A549 (cell line): ENCODE data around the gene RIPPLY3. TPM values are rescaled to one million over a fixed set of nuclear protein-coding genes. Genes with fewer than 3 reads are reported as not detected.

Source experiments
- ATAC-seq, 2 experiments: fragments of 200-7000 bp in 1 of 2; fragments of >200 bp in 1 of 2; cut with Nextera tagmentation in 1 of 2; cut with Tn5 transposase in 1 of 2; 3 replicates each; pipeline versions ENCODE4 v1.8.0 to v1.9.1; 2018 to 2020; ENCODE audit warnings: mild to moderate bottlenecking in 1 of 2, moderate library complexity in 1 of 2
- CTCF ChIA-PET: fragments of 300-600 bp; sonication (Branson Sonifier 250); formaldehyde crosslinking; extraction: SDS; loops from one replicate; lab custom pipeline; 2021; ENCODE audit warnings: antibody characterized with exemption, inconsistent platforms; lab: Yijun Ruan, JAX
- POLR2A ChIA-PET: fragments of 350-600 bp; formaldehyde crosslinking; extraction: SDS; loops from one replicate; lab custom pipeline; 2021; ENCODE audit warnings: antibody characterized with exemption, inconsistent platforms; lab: Yijun Ruan, JAX
- DNase-seq, 2 experiments: peaks; one replicate each; pipeline versions ENCODE4 v3.0.0 to v3.0.0-alpha.2; 2011 to 2016; ENCODE audit warnings: low read depth in 1 of 2, low spot score in 1 of 2
- FAIRE-seq: peaks from 2 replicates; lab custom pipeline; 2011; peaks lifted over from hg19 to GRCh38; lab: Jason Lieb, UNC
- H3K27ac ChIP-seq, 2 experiments: fragments of >200 bp; sonication (Bioruptor Twin); formaldehyde crosslinking; 3 replicates each; pipeline ENCODE4 v1.5.1; 2016 to 2017
- H3K4me1 ChIP-seq: fragments of >200 bp; sonication (Bioruptor Twin); formaldehyde crosslinking; 3 replicates; pipeline ENCODE4 v1.6.1; 2016
- H3K4me2 ChIP-seq: fragments of >200 bp; sonication (Bioruptor Twin); formaldehyde crosslinking; 3 replicates; pipeline ENCODE4 v1.6.1; 2016
- H3K4me3 ChIP-seq: fragments of >200 bp; sonication (Bioruptor Twin); formaldehyde crosslinking; 3 replicates; pipeline ENCODE4 v1.5.1; 2016
- H3K9me3 ChIP-seq: fragments of >200 bp; sonication (Bioruptor Twin); formaldehyde crosslinking; 3 replicates; pipeline ENCODE4 v1.6.1; 2016
- CHD2 ChIP-seq: fragments of 150-350 bp; IDR thresholded peaks from 2 replicates; pipeline ENCODE4 v1.6.1; 2014; ENCODE audit warnings: low read length; ENCODE audit not compliant: partially characterized antibody
- EHMT2 ChIP-seq: fragments of 200-600 bp; sonication (generic); IDR thresholded peaks from 2 replicates; pipeline ENCODE4 v1.6.1; 2016; ENCODE audit warnings: antibody characterized with exemption, low read depth, mild to moderate bottlenecking, moderate library complexity
- ELK1 ChIP-seq: fragments of 150-350 bp; IDR thresholded peaks from 2 replicates; pipeline ENCODE4 v1.6.1; 2014; ENCODE audit warnings: low read depth, mild to moderate bottlenecking, low read length
- EP300 ChIP-seq, 2 experiments: fragments of >200 bp; sonication (Bioruptor Twin); formaldehyde crosslinking; IDR thresholded peaks; 2 replicates in 1 of 2; 3 replicates in 1 of 2; pipeline ENCODE4 v1.6.1; 2016 to 2017
- ESRRA ChIP-seq: fragments of 150-350 bp; IDR thresholded peaks from 2 replicates; pipeline ENCODE4 v1.6.1; 2014; ENCODE audit warnings: mild to moderate bottlenecking, low read length, borderline replicate concordance
- HDAC2 ChIP-seq: fragments of 200-600 bp; sonication (generic); IDR thresholded peaks from 2 replicates; pipeline ENCODE4 v1.6.1; 2016
- HOXB5 ChIP-seq: fragments of 250-450 bp; sonication (Bioruptor Pico); IDR thresholded peaks from 2 replicates; pipeline ENCODE4 v1.5.0; 2020; ENCODE audit warnings: mild to moderate bottlenecking, moderate library complexity
- KDM1A ChIP-seq: fragments of 200-600 bp; sonication (generic); IDR thresholded peaks from 2 replicates; pipeline ENCODE4 v1.6.1; 2016; ENCODE audit warnings: low read depth, mild to moderate bottlenecking
- NR3C1 ChIP-seq: fragments of >200 bp; sonication (Bioruptor Twin); formaldehyde crosslinking; IDR thresholded peaks from 3 replicates; pipeline ENCODE4 v1.6.1; 2017
- POLR2A ChIP-seq: IDR thresholded peaks from 2 replicates; pipeline ENCODE4 v1.6.1; 2012; ENCODE audit warnings: mild to moderate bottlenecking, low read length
- POLR2AphosphoS2 ChIP-seq: conservative IDR thresholded peaks from 2 replicates; pipeline ENCODE4 v1.6.1; 2012; ENCODE audit warnings: low read length, improper control_type of control experiment, inconsistent platforms
- RAD21 ChIP-seq, 2 experiments: fragments of >200 bp in 1 of 2; sonication (Bioruptor Twin) in 1 of 2; formaldehyde crosslinking in 1 of 2; IDR thresholded peaks in 1 of 2; conservative IDR thresholded peaks in 1 of 2; 2 replicates in 1 of 2; 3 replicates in 1 of 2; pipeline ENCODE4 v1.6.1; 2012 to 2018; ENCODE audit warnings: inconsistent platforms in 1 of 2
- RARB ChIP-seq: fragments of 250-450 bp; sonication (Bioruptor Pico); IDR thresholded peaks from 2 replicates; pipeline ENCODE4 v1.8.0; 2021; ENCODE audit warnings: mild to moderate bottlenecking, moderate library complexity
- RCOR1 ChIP-seq: fragments of 150-350 bp; IDR thresholded peaks from 2 replicates; pipeline ENCODE4 v1.6.1; 2014; ENCODE audit warnings: antibody characterized with exemption, low read length, low read depth
- RNF2 ChIP-seq: fragments of 200-600 bp; sonication (generic); IDR thresholded peaks from 2 replicates; pipeline ENCODE4 v1.6.1; 2016; ENCODE audit warnings: low read depth, mild to moderate bottlenecking, antibody characterized with exemption, moderate library complexity, borderline replicate concordance
- SMC3 ChIP-seq: fragments of >200 bp; sonication (Bioruptor Twin); formaldehyde crosslinking; IDR thresholded peaks from 3 replicates; pipeline ENCODE4 v1.6.1; 2018; ENCODE audit warnings: inconsistent platforms
- TP53 ChIP-seq: fragments of 250-450 bp; sonication (Bioruptor Pico); IDR thresholded peaks from 2 replicates; pipeline ENCODE4 v1.5.0; 2021; ENCODE audit warnings: mild to moderate bottlenecking, moderate library complexity
- WGBS: methylation state at CpG from one replicate; pipeline ENCODE4 v1.1.6; 2017; ENCODE audit errors: missing lambda C conversion rate; 5-methylcytosine and 5-hydroxymethylcytosine counted together
- polyA plus RNA-seq, 4 experiments: library from polyadenylated mRNA; depleted of rRNA in 3 of 4; stranded (reverse); fragments of >200 nt; fragmentation: RNase III in 1 of 4; extraction: RNeasy Plus Mini Kit Qiagen cat#74134 plus additional on column Dnase treatment in 1 of 4; gene quantifications; 2 replicates in 3 of 4; 3 replicates in 1 of 4; pipeline ENCODE4 v1.2.3, GENCODE V29; 2011 to 2017
- TF ChIP-seq, protein P1 (sequence below): IDR thresholded peaks from 2 replicates; pipeline ENCODE4 v1.6.1; 2012
- TF ChIP-seq, protein P2 (sequence below): fragments of >200 bp; sonication (Bioruptor Twin); formaldehyde crosslinking; IDR thresholded peaks from 3 replicates; pipeline ENCODE4 v1.5.1; 2016
- TF ChIP-seq, protein P3 (sequence below): IDR thresholded peaks from 2 replicates; pipeline ENCODE4 v1.6.1; 2012; ENCODE audit warnings: low read depth, borderline replicate concordance
- TF ChIP-seq, protein P4 (sequence below): fragments of 250-450 bp; sonication (Bioruptor Pico); IDR thresholded peaks from 2 replicates; pipeline ENCODE4 v1.5.0; 2020; ENCODE audit warnings: low read depth, mild to moderate bottlenecking, moderate library complexity

RIPPLY3 gene
- polyA plus RNA-seq, 2 of the 4 experiments (the other 2 are of a cell fraction) = 0.65 to 1.5 TPM

DNA sequence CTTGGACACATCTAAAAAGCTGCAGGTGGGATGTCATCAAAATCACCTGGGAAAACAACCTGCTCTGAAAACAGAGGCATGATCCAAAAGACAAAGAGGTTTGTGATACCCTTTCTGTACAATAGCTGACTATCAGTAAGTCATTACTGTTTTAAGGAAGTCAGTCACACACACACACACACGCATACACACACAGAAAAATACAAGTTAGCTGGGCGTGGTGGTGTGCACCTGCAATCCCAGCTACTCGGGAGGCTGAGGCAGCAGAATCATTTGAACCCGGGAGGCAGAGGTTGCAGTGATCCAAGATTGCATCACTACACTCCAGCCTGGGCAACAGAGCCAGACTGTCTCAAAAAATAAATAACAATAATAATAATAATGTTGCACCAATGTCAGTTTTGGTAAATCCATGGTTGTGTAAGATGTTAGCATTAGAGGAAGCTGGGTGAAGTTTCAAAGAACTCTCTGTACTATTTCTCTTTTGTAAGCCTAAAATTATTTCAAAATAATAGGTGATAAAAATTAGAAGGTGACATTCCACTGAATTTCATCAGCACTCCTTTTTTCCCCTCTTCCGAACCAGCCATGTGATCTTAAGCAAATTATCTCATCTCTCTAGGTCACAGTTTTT lies 30.2 kb upstream of the RIPPLY3 start:
- WGBS = 53% methylated on average over 5 of the region's 5 CpGs
- Histone ChIP-seq H3K4me2 (no peak overlapping the region), H3K4me3 (no peak overlapping the region), H3K9me3 (no peaks in the 10 kb centered on the region), H3K27ac (no peak overlapping the region), H3K4me1 (peaks cover 9% of the 10 kb centered on the region; the same call in 1 of the 3 replicates)
- no peak for DNase-seq
- CTCF ChIA-PET = interaction anchor here (0.6 to 5.6 kb wide), 25 partner anchors 8 to 591 kb away, joined by 3 to 55 read pairs (median 4); partner anchors contain the start of gene CHAF1B
- POLR2A ChIA-PET = interaction anchor here (1.0 to 1.8 kb wide), 2 partner anchors 10 to 13 kb away, joined by 3 to 11 read pairs; no protein-coding TSS in a partner anchor
- no peak for ATAC-seq
- FAIRE-seq = no peak
- TF ChIP-seq, protein P1, sequence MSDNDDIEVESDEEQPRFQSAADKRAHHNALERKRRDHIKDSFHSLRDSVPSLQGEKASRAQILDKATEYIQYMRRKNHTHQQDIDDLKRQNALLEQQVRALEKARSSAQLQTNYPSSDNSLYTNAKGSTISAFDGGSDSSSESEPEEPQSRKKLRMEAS = no peak
- TF ChIP-seq EP300 (IDR thresholded peaks at IDR 0.05) (no peak), KDM1A (no peak), TP53 (CRISPR knock-in tag) (no peak), CHD2 (no peak), EHMT2 (no peak), NR3C1 (no peak), RAD21 (conservative IDR thresholded peaks at IDR 0.05 in 1 of 2, IDR thresholded peaks at IDR 0.05 in 1 of 2) (no peak), HOXB5 (CRISPR knock-in tag) (no peak), RCOR1 (no peak), ESRRA (no peak), POLR2A (no peak), HDAC2 (no peak)
- TF ChIP-seq, protein P2, sequence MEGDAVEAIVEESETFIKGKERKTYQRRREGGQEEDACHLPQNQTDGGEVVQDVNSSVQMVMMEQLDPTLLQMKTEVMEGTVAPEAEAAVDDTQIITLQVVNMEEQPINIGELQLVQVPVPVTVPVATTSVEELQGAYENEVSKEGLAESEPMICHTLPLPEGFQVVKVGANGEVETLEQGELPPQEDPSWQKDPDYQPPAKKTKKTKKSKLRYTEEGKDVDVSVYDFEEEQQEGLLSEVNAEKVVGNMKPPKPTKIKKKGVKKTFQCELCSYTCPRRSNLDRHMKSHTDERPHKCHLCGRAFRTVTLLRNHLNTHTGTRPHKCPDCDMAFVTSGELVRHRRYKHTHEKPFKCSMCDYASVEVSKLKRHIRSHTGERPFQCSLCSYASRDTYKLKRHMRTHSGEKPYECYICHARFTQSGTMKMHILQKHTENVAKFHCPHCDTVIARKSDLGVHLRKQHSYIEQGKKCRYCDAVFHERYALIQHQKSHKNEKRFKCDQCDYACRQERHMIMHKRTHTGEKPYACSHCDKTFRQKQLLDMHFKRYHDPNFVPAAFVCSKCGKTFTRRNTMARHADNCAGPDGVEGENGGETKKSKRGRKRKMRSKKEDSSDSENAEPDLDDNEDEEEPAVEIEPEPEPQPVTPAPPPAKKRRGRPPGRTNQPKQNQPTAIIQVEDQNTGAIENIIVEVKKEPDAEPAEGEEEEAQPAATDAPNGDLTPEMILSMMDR = no peak
- TF ChIP-seq, protein P3, sequence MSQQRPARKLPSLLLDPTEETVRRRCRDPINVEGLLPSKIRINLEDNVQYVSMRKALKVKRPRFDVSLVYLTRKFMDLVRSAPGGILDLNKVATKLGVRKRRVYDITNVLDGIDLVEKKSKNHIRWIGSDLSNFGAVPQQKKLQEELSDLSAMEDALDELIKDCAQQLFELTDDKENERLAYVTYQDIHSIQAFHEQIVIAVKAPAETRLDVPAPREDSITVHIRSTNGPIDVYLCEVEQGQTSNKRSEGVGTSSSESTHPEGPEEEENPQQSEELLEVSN = no peak
- TF ChIP-seq, protein P4, sequence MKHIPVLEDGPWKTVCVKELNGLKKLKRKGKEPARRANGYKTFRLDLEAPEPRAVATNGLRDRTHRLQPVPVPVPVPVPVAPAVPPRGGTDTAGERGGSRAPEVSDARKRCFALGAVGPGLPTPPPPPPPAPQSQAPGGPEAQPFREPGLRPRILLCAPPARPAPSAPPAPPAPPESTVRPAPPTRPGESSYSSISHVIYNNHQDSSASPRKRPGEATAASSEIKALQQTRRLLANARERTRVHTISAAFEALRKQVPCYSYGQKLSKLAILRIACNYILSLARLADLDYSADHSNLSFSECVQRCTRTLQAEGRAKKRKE (CRISPR knock-in tag) = no peak

DNA sequence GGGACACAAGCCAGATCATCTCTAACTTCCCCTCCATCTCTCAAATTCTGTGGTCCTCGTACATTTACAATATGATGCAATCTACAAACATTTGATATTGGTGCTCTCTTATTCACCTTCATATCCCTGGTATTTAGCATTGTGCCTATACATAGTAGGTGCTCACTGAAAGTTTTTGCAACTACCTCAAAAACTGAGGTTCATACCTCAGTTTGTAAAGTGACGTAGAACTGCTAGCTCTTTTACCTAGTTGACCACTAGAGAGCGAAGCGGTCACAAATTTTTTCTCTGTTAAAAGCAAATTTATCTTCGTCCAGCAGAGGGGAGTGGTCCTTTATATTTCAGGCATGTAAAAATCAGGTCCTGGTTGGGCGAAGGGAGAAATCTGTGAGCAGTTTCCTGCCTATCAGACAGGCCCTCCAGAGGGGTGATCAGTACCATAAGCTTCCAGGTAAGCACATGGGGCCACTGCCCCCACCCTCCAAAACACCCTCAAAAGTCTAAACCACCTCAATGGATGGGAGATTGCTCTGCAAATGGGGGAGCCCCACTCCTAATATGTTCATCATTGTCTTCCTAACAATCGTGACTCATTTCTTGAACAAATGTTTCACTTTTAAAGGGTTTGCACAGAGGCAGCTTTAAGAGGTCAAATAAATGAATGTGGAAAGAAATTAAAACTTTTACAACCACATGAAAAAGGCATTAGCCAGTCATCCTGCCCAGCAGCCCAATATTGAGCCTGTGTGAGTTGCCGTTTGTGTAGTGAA lies 29.4 kb upstream of the RIPPLY3 start:
- Histone ChIP-seq H3K4me2 (peak overlapping the region; percentile 59), H3K4me1 (peaks cover 9% of the 10 kb centered on the region; the same call in 1 of the 3 replicates), H3K4me3 (no peak overlapping the region), H3K27ac (peak overlapping the region; percentile 10 to 69; a peak in 3 of 6 replicates), H3K9me3 (no peaks in the 10 kb centered on the region)
- FAIRE-seq = no peak
- ChIA-PET POLR2A (interaction anchor here (0.8 to 1.8 kb wide), 3 partner anchors 11 to 290 kb away, joined by 3 to 11 read pairs (median 4); partner anchors contain the start of gene VPS26C), CTCF (interaction anchor here (0.6 to 5.6 kb wide), 32 partner anchors 9 to 592 kb away, joined by 3 to 55 read pairs (median 3); partner anchors contain the start of genes CHAF1B and RIPPLY3)
- TF ChIP-seq ELK1 (no peak), SMC3 (peak; percentile 74), RNF2 (no peak), POLR2AphosphoS2 (no peak), RAD21 (conservative IDR thresholded peaks at IDR 0.05 in 1 of 2, IDR thresholded peaks at IDR 0.05 in 1 of 2) (peak; percentile 71 to 79), RARB (no peak)
- TF ChIP-seq, protein P2 = peak; percentile 83
- ATAC-seq = peak; percentile 82 to 88
- 26% methylated on average over 8 of the region's 8 CpGs for WGBS
- peak; percentile 23 to 84 for DNase-seq
